ENCODE measurements around the gene SAFB2. TPM values are rescaled to one million over a fixed set of nuclear protein-coding genes. Genes with fewer than 3 reads are reported as not detected.

Gene SAFB2
- total RNA-seq, 4 donors from 2014 or later = 45.0 to 250 (median 129) TPM

GRCh38 chr19:5646703-5647102 lies 24.1 kb upstream of the SAFB2 start:
- Histone ChIP-seq H3K4me3 (no peak overlapping the region), H3K27me3 (no peaks in the 10 kb centered on the region), H3K9me3 (no peaks in the 10 kb centered on the region), H3K4me1 (no peaks in the 10 kb centered on the region), H3K36me3 (no peaks in the 10 kb centered on the region), H3K27ac (no peak overlapping the region)
- intact Hi-C loops (cut with DNase I; ENCODE audit: low total_unique reads) = no loop called here
- TF ChIP-seq POLR2A (IDR thresholded peaks at IDR 0.05) = no peak
- TF ChIP-seq CTCF (IDR thresholded peaks at IDR 0.05) = no peak
- no peak for DNase-seq

GRCh38 chr19:5645409-5645808 lies 22.8 kb upstream of the SAFB2 start:
- no peak overlapping the region for H3K4me3 ChIP-seq
- no peaks in the 10 kb centered on the region for H3K27me3 ChIP-seq
- DNase-seq = no peak
- no peaks in the 10 kb centered on the region for H3K4me1 ChIP-seq
- H3K36me3 ChIP-seq = no peaks in the 10 kb centered on the region
- intact Hi-C loops (cut with DNase I; ENCODE audit: low total_unique reads) = no loop called here
- no peaks in the 10 kb centered on the region for H3K9me3 ChIP-seq
- no peak overlapping the region for H3K27ac ChIP-seq
- TF ChIP-seq POLR2A (IDR thresholded peaks at IDR 0.05) (no peak), CTCF (IDR thresholded peaks at IDR 0.05) (no peak)

DNA sequence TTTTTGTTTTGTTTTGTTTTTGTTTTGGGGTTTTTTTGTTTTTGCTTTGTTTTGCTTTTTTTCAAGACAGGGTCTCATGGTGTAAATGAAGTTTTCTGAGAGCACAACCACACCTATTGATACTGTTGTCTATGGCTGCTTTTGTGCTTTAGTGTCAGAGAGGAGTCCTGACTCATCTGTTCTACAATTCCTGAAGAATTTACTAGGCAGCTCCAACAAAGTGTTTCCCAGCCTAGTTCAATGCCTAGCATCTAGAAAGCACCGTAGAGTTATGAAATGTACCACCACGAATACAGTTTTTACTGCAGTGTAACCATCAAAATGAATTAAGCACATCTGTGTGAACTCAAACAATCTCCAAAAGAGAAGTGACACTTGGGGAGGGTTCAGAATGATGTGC lies 21.5 kb upstream of the SAFB2 start:
- Histone ChIP-seq H3K27me3 (no peaks in the 10 kb centered on the region), H3K4me1 (no peaks in the 10 kb centered on the region), H3K9me3 (no peaks in the 10 kb centered on the region), H3K27ac (no peak overlapping the region), H3K4me3 (no peak overlapping the region), H3K36me3 (no peaks in the 10 kb centered on the region)
- no peak for DNase-seq
- TF ChIP-seq POLR2A (IDR thresholded peaks at IDR 0.05) = no peak
- intact Hi-C loops (cut with DNase I; ENCODE audit: low total_unique reads) = no loop called here

DNA sequence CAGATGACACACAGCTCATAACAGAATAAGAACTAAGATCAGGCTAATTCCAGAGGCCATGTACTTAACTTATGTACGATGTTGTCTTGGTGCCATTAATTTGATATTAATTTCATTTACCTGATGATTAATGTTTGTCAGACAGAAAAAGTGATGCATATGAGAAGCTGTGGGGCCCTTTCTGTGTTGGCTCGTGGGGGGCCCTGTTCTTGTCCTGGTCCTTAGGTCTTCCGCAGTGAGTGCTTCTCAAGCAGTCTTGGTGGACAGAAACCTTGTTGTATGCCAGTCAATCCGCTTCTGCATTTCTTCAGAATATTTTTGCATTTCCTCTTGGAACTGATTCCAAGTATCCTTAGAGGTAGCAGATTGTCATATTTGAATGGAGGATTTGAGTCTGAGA lies 20.5 kb upstream of the SAFB2 start:
- intact Hi-C loops (cut with DNase I; ENCODE audit: low total_unique reads) = no loop called here
- H3K9me3 ChIP-seq = no peaks in the 10 kb centered on the region
- no peak overlapping the region for H3K27ac ChIP-seq
- no peak overlapping the region for H3K4me3 ChIP-seq
- no peaks in the 10 kb centered on the region for H3K36me3 ChIP-seq
- no peak for TF ChIP-seq POLR2A (IDR thresholded peaks at IDR 0.05)
- TF ChIP-seq CTCF (IDR thresholded peaks at IDR 0.05) = no peak
- no peaks in the 10 kb centered on the region for H3K4me1 ChIP-seq
- no peak for DNase-seq
- H3K27me3 ChIP-seq = no peaks in the 10 kb centered on the region

DNA sequence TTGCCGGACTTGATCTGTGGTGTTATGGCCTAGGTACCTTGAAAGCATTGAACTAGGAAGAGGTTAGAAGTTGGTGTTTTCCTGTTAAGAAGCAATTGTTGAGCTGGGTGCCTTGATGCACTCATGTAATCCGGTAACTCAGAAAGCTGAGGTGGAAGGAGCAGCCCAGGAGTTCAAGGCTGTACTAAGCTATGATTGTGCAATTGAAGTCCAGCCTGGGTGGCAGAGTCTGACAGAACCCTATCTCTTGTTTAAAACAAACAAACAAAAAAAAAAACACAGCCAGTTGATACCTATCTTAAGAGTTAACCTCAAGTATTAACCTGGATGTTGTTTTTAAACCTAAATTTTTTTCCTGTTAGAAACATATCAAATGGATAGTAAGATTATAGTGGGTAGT lies 19.6 kb upstream of the SAFB2 start:
- no peak overlapping the region for H3K4me3 ChIP-seq

More for the DNA sequence above, 19.6 kb upstream of the SAFB2 start:
- intact Hi-C loops (cut with DNase I; ENCODE audit: low total_unique reads) = no loop called here
- DNase-seq = no peak
- H3K36me3 ChIP-seq = no peaks in the 10 kb centered on the region
- H3K9me3 ChIP-seq = no peaks in the 10 kb centered on the region
- H3K4me1 ChIP-seq = no peaks in the 10 kb centered on the region
- H3K27ac ChIP-seq = no peak overlapping the region
- TF ChIP-seq CTCF (IDR thresholded peaks at IDR 0.05) (no peak), POLR2A (IDR thresholded peaks at IDR 0.05) (no peak)
- H3K27me3 ChIP-seq = no peaks in the 10 kb centered on the region

Measured in uterus (tissue), 4 donors.